ENCODE data around the gene ABCB8. TPM values are rescaled to one million over a fixed set of nuclear protein-coding genes. Genes with fewer than 3 reads are reported as not detected.

ABCB8 gene
- total and polyA plus RNA-seq, 9 of the 15 experiments (the other 6 are each of a cell fraction or from before 2014, with no cell fraction given) = 7.6 to 106 (median 36.3) TPM

- TF ChIP-seq CTCF (IDR thresholded peaks at IDR 0.05 in 2 of 3, conservative IDR thresholded peaks at IDR 0.05 in 1 of 3; ENCODE audit: insufficient read depth in 2 of 3, low read depth in 1 of 3, low read length in 3 of 3) (peak in 1 of 3 experiments; percentile 11; a peak in 1 of 6 replicates), ZNF75A (CRISPR knock-in tag; IDR thresholded peaks at IDR 0.05) (no peak), SMARCA5 (IDR thresholded peaks at IDR 0.05) (peak; percentile 10; the same call in 1 of the 2 replicates), ZNF583 (CRISPR knock-in tag; IDR thresholded peaks at IDR 0.05) (0 out of 2 replicates have a peak, but pooled peaks have one; percentile 12), PATZ1 (CRISPR knock-in tag; IDR thresholded peaks at IDR 0.05; ENCODE audit: borderline replicate concordance) (no peak), ZBTB1 (CRISPR knock-in tag; IDR thresholded peaks at IDR 0.05; ENCODE audit: borderline replicate concordance, low read depth) (peak; percentile 52; the same call in 1 of the 2 replicates), PHF20 (IDR thresholded peaks at IDR 0.05; ENCODE audit: partially characterized antibody) (peak; percentile 29), FOXO4 (CRISPR knock-in tag; IDR thresholded peaks at IDR 0.05) (peak; percentile 40; the same call in 1 of the 2 replicates), SMAD2 (IDR thresholded peaks at IDR 0.05; ENCODE audit: low read depth, low read length) (no peak), PRDM10 (IDR thresholded peaks at IDR 0.05; ENCODE audit: partially characterized antibody) (peak; percentile 2), RBM22 (IDR thresholded peaks at IDR 0.05; ENCODE audit: low read depth, low read length, poor library complexity, severe bottlenecking) (no peak), ZEB2 (IDR thresholded peaks at IDR 0.05) (no peak), NCOA1 (IDR thresholded peaks at IDR 0.05; ENCODE audit: low read depth) (no peak), CBX2 (IDR thresholded peaks at IDR 0.05; ENCODE audit: insufficient read depth, low read length, poor library complexity, severe bottlenecking) (no peak), THAP7 (CRISPR knock-in tag; IDR thresholded peaks at IDR 0.05) (no peak)
These were observed 11.7 kb downstream of the ABCB8 start (continued) for GRCh38 chr7:151039850-151040548.

Measured in K562 (cell line).